Esophagus squamous epithelium (tissue), 5 donors: Measurements from ENCODE around the gene GRIK4. TPM values are rescaled to one million over a fixed set of nuclear protein-coding genes. Genes with fewer than 3 reads are reported as not detected.

Experiments used
- DNase-seq: peaks from one replicate; lab custom pipeline; 2025; lab: John Stamatoyannopoulos, UW
- H3K27ac ChIP-seq, 4 donors: fragments of 200-600 bp; sonication (generic); one replicate each; pipeline ENCODE4 v1.5.1; 2016 to 2019; ENCODE audit warnings: mild to moderate bottlenecking in 1 of 4
- H3K27me3 ChIP-seq, 4 donors: fragments of 200-600 bp; sonication (generic); 1 replicate in 3 of 4; 2 replicates in 1 of 4; pipeline versions ENCODE4 v1.5.1 to v1.6.0; 2017 to 2021; ENCODE audit warnings: antibody characterized with exemption in 1 of 4
- H3K36me3 ChIP-seq, 3 donors: fragments of 200-600 bp; sonication (generic); one replicate each; pipeline ENCODE4 v1.5.1; 2016 to 2019
- H3K4me1 ChIP-seq, 3 donors: fragments of 200-600 bp; sonication (generic); one replicate each; pipeline ENCODE4 v1.5.1; 2017 to 2019
- H3K4me3 ChIP-seq, 4 donors: fragments of 200-600 bp; sonication (generic); 1 replicate in 3 of 4; 2 replicates in 1 of 4; pipeline ENCODE4 v1.5.1; 2016 to 2019; ENCODE audit warnings: mild to moderate bottlenecking in 2 of 4, moderate library complexity in 1 of 4
- H3K9me3 ChIP-seq, 3 donors: fragments of 200-600 bp; sonication (generic); one replicate each; pipeline ENCODE4 v1.5.1; 2016 to 2019
- CTCF ChIP-seq, 6 experiments: fragments of 450-650 bp in 4 of 6; fragments of 200-600 bp in 2 of 6; sonication (generic) in 2 of 6; IDR thresholded peaks; one replicate each; pipeline ENCODE4 v1.5.1; 2016 to 2019; ENCODE audit warnings: antibody characterized with exemption in 6 of 6, mild to moderate bottlenecking in 4 of 6, moderate library complexity in 4 of 6
- POLR2A ChIP-seq, 4 donors: fragments of 450-650 bp; IDR thresholded peaks; one replicate each; pipeline ENCODE4 v1.6.1; 2017; ENCODE audit warnings: antibody characterized with exemption in 4 of 4, mild to moderate bottlenecking in 4 of 4, moderate library complexity in 3 of 4
- WGBS, 2 donors: methylation state at CpG; one replicate each; pipeline ENCODE4 v1.1.5; 2018; 5-methylcytosine and 5-hydroxymethylcytosine counted together
- intact Hi-C: fragments of 100-400 bp; cut with DNase I; formaldehyde crosslinking; loops from one replicate; pipeline ENCODE4 v1.15.0; 2022
- total RNA-seq, 4 donors: library from RNA; depleted of rRNA; stranded (reverse); fragments of >200 nt; gene quantifications; one replicate each; pipeline ENCODE4 v1.1.0, GENCODE V29; 2016
- donor health status: DM: yes; HTN: yes; CAD: no.

The GRIK4 gene
- total RNA-seq, 4 donors from 2014 or later, result 0.15 to 0.19 TPM; not detected in 2

- Histone ChIP-seq H3K4me3 (peak overlapping the region in 1 of 4 donors; percentile 22), H3K9me3 (no peaks in the 10 kb centered on the region), H3K27me3 (peaks cover 0 to 28% (median 0%) of the 10 kb centered on the region in 4 donors), H3K4me1 (peaks cover 5 to 43% (median 6%) of the 10 kb centered on the region in 3 donors), H3K36me3 (no peaks in the 10 kb centered on the region), H3K27ac (no peak overlapping the region)
- TF ChIP-seq CTCF (IDR thresholded peaks at IDR 0.05) (peak in 1 of 6 experiments; percentile 8), POLR2A (IDR thresholded peaks at IDR 0.05) (no peak)
- no peak for DNase-seq
- 44 to 55% methylated on average over 10 of the region's 10 CpGs for WGBS, 2 donors
- intact Hi-C loops, result no loop called here
Observed at GRCh38 chr11:120715239-120715638, 203.7 kb downstream of the GRIK4 start.

GRCh38 chr11:120717042-120717441 is 205.5 kb downstream of the GRIK4 start:
- no peaks in the 10 kb centered on the region for H3K36me3 ChIP-seq
- intact Hi-C loops, result no loop called here
- DNase-seq, result no peak
- peaks cover 0 to 25% (median 0%) of the 10 kb centered on the region in 3 donors for H3K4me1 ChIP-seq
- peaks cover 0 to 41% (median 0%) of the 10 kb centered on the region in 4 donors for H3K27me3 ChIP-seq
- no peak for TF ChIP-seq CTCF (IDR thresholded peaks at IDR 0.05)
- no peak for TF ChIP-seq POLR2A (IDR thresholded peaks at IDR 0.05)
- H3K9me3 ChIP-seq, result no peaks in the 10 kb centered on the region
- 79 to 82% methylated on average over 7 of the region's 11 CpGs for WGBS, 2 donors
- H3K4me3 ChIP-seq, result no peak overlapping the region
- H3K27ac ChIP-seq, result no peak overlapping the region

- TF ChIP-seq POLR2A (IDR thresholded peaks at IDR 0.05), result no peak
- TF ChIP-seq CTCF (IDR thresholded peaks at IDR 0.05), result no peak
Observed at GRCh38 chr11:120717623-120718022, 206.1 kb downstream of the GRIK4 start.

GRCh38 chr11:120718171-120718570 is 206.6 kb downstream of the GRIK4 start:
- H3K9me3 ChIP-seq, result no peaks in the 10 kb centered on the region
- no peaks in the 10 kb centered on the region for H3K36me3 ChIP-seq
- TF ChIP-seq POLR2A (IDR thresholded peaks at IDR 0.05) (no peak), CTCF (IDR thresholded peaks at IDR 0.05) (no peak)
- WGBS, 2 donors, result 42 to 70% methylated on average over 4 to 6 of the region's 8 CpGs
- H3K4me1 ChIP-seq, result peaks cover 0 to 21% (median 0%) of the 10 kb centered on the region in 3 donors
- intact Hi-C loops, result no loop called here
- no peak overlapping the region for H3K27ac ChIP-seq
- DNase-seq, result no peak
- H3K27me3 ChIP-seq, result peaks cover 0 to 41% (median 0%) of the 10 kb centered on the region in 4 donors
- no peak overlapping the region for H3K4me3 ChIP-seq

More at GRCh38 chr11:120717623-120718022, 206.1 kb downstream of the GRIK4 start:
- H3K4me3 ChIP-seq, result no peak overlapping the region
- no peak for DNase-seq
- peaks cover 0 to 21% (median 0%) of the 10 kb centered on the region in 3 donors for H3K4me1 ChIP-seq
- 59 to 67% methylated on average over 4 of the region's 6 CpGs for WGBS, 2 donors
- H3K9me3 ChIP-seq, result no peaks in the 10 kb centered on the region
- H3K27me3 ChIP-seq, result peaks cover 0 to 41% (median 0%) of the 10 kb centered on the region in 4 donors
- no peak overlapping the region for H3K27ac ChIP-seq
- intact Hi-C loops, result no loop called here
- no peaks in the 10 kb centered on the region for H3K36me3 ChIP-seq

GRCh38 chr11:120719348-120719747 is 207.8 kb downstream of the GRIK4 start:
- no peak for DNase-seq
- H3K27ac ChIP-seq, result no peak overlapping the region
- no peak overlapping the region for H3K4me3 ChIP-seq
- intact Hi-C loops, result no loop called here
- no peaks in the 10 kb centered on the region for H3K9me3 ChIP-seq
- H3K4me1 ChIP-seq, result peaks cover 0 to 21% (median 0%) of the 10 kb centered on the region in 3 donors
- TF ChIP-seq POLR2A (IDR thresholded peaks at IDR 0.05), result no peak
- no peak for TF ChIP-seq CTCF (IDR thresholded peaks at IDR 0.05)
- peaks cover 0 to 41% (median 0%) of the 10 kb centered on the region in 4 donors for H3K27me3 ChIP-seq
- H3K36me3 ChIP-seq, result no peaks in the 10 kb centered on the region
- 58 to 74% methylated on average over 3 of the region's 3 CpGs for WGBS, 2 donors
